ENCODE data around the gene CCP110. TPM values are rescaled to one million over a fixed set of nuclear protein-coding genes. Genes with fewer than 3 reads are reported as not detected.

The CCP110 gene
- 17.8 and 21.6 TPM in 2 replicates for total RNA-seq (2021)
- long read RNA-seq, full-length matches to known transcripts, result 7 of 103 reads
- long read RNA-seq, partial matches to known transcripts, result 84 of 103 reads
- long read RNA-seq, other reads (novel, unspliced or antisense), result 12 of 103 reads

DNA sequence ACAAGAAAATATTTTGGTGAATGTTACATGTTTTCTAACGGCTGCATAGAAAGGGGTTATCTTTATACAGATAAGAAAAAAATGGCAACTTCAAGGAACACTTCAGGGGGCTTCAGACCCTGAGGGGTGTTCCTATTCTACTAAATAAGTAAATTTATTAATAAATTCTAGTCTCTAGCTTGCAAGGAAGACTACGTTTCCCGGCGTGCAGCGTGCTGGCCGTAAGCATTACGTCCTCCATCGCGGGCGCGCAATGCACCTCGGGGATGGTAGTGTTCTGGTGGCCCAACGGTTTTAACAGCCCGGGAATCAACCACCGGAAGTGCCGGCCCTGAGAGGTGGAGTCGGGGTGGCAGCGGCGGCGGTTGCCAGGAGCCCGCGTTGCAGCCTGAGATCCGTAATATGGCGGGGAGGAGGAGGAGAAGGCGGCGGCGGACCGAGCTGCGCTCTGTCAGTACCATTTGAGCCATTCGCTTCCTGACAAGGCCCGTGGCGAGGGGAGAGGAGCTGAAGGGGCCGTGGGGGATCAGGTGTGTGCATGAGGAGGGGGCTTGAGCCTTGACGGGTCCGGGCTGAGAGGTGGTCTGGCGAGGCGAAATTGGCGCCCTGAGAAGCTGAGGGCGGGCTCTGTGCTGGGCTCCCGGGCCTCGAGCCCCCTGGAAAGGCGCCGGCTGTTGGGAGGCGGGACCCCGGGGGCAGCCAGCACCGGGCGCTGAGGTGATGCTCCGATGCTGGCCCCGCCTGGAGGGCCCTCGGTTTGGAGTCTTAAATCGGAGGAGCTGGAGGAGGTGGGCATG, at the start of gene CCP110:
Gene CCP110, plus strand, starts transcription at position 384 of the 797 bp plus-strand sequence. CDS start 3,940 bp downstream, outside the sequence.
- 0 out of 2 replicates have a peak, but pooled peaks cover 3% of the 10 kb centered on the region for H3K4me1 ChIP-seq (ENCODE audit: insufficient read depth, low read length)
- no CpG with 5 or more reads among the region's 51 CpGs for WGBS (ENCODE audit: extremely low coverage, insufficient read length, low lambda C conversion rate)
- peak within 1 kb of the TSS; percentile 100 for H3K4me2 ChIP-seq (ENCODE audit: insufficient read depth, insufficient read length, low read length)
- H3K27ac ChIP-seq (ENCODE audit: insufficient read length, low read depth, low read length), result no peak within 1 kb of the TSS
- H3K79me2 ChIP-seq (ENCODE audit: insufficient read depth, low read length), result peaks cover 7% of the 10 kb centered on the region; the same call in 1 of the 2 replicates
- H3K27me3 ChIP-seq (ENCODE audit: insufficient read depth, low read length), result no peaks in the 10 kb centered on the region
- peaks cover 18% of the 10 kb centered on the region for H3K23me2 ChIP-seq (ENCODE audit: insufficient read length, low read depth, low read length, poor library complexity, severe bottlenecking)
- H4K20me1 ChIP-seq (ENCODE audit: control insufficient read depth, insufficient read depth, insufficient read length), result no peaks in the 10 kb centered on the region
- no peaks in the 10 kb centered on the region for H3K27me3 Mint-ChIP-seq (ENCODE audit: low read depth)
- H4K5ac ChIP-seq (ENCODE audit: insufficient read length, low read depth, low read length), result no peak within 1 kb of the TSS
- H3K23ac ChIP-seq (ENCODE audit: insufficient read length, low read depth, low read length), result no peak within 1 kb of the TSS
- H2BK20ac ChIP-seq (ENCODE audit: low read depth, low read length, poor library complexity, severe bottlenecking), result no peak within 1 kb of the TSS
- H3K14ac ChIP-seq (ENCODE audit: insufficient read depth, low read length), result peak within 1 kb of the TSS; percentile 57; the same call in 1 of the 2 replicates
- TF ChIP-seq, protein P1, sequence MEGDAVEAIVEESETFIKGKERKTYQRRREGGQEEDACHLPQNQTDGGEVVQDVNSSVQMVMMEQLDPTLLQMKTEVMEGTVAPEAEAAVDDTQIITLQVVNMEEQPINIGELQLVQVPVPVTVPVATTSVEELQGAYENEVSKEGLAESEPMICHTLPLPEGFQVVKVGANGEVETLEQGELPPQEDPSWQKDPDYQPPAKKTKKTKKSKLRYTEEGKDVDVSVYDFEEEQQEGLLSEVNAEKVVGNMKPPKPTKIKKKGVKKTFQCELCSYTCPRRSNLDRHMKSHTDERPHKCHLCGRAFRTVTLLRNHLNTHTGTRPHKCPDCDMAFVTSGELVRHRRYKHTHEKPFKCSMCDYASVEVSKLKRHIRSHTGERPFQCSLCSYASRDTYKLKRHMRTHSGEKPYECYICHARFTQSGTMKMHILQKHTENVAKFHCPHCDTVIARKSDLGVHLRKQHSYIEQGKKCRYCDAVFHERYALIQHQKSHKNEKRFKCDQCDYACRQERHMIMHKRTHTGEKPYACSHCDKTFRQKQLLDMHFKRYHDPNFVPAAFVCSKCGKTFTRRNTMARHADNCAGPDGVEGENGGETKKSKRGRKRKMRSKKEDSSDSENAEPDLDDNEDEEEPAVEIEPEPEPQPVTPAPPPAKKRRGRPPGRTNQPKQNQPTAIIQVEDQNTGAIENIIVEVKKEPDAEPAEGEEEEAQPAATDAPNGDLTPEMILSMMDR (conservative IDR thresholded peaks at IDR 0.05), result no peak
- H3K9me3 Mint-ChIP-seq, result no peaks in the 10 kb centered on the region
- peak; percentile 96 for DNase-seq
- H2BK12ac ChIP-seq (ENCODE audit: insufficient read length, low read depth, low read length), result no peak within 1 kb of the TSS
- peak within 1 kb of the TSS; percentile 11 for H2AFZ ChIP-seq (ENCODE audit: low read length)
- H2AK5ac ChIP-seq (ENCODE audit: insufficient read length, low read length), result no peak within 1 kb of the TSS
- H3K9me3 ChIP-seq (ENCODE audit: control insufficient read depth, low read depth, low read length), result no peaks in the 10 kb centered on the region
- no peak within 1 kb of the TSS for H2BK5ac ChIP-seq (ENCODE audit: insufficient read length, low read length)
- no peak within 1 kb of the TSS for H4K8ac ChIP-seq (replicated peaks; ENCODE audit: insufficient read length, low read depth, low read length)
- peak within 1 kb of the TSS; percentile 91 to 96 for H3K4me3 Mint-ChIP-seq
- H3K18ac ChIP-seq (ENCODE audit: insufficient read length, low read depth, low read length), result peak within 1 kb of the TSS; percentile 69
- no peak within 1 kb of the TSS for H3K4ac ChIP-seq (ENCODE audit: low read depth, low read length)
- no peak within 1 kb of the TSS for H3K56ac ChIP-seq (ENCODE audit: insufficient read length, low read depth, low read length)
- peaks cover 42 to 46% of the 10 kb centered on the region in 2 experiments for H3K4me1 Mint-ChIP-seq
- no peak within 1 kb of the TSS for H4K91ac ChIP-seq (ENCODE audit: insufficient read length, low read depth, low read length)
- H3K79me1 ChIP-seq (ENCODE audit: insufficient read depth, low read depth, low read length, poor library complexity, severe bottlenecking), result no peaks in the 10 kb centered on the region
- H3K27ac Mint-ChIP-seq, result peak within 1 kb of the TSS; percentile 88 to 94 (median 91)
- no peak within 1 kb of the TSS for H3T11ph ChIP-seq (ENCODE audit: low read length)
- no peak within 1 kb of the TSS for H2BK120ac ChIP-seq (ENCODE audit: low read depth, low read length, poor library complexity, severe bottlenecking)
- H3K9ac ChIP-seq (ENCODE audit: extremely low read depth, insufficient read length, low read length), result peak within 1 kb of the TSS; percentile 75
- H2BK15ac ChIP-seq (ENCODE audit: low read depth, low read length), result no peak within 1 kb of the TSS
- peaks cover 1 to 14% (median 6%) of the 10 kb centered on the region in 3 experiments; a peak in 6 of 7 replicates for H3K36me3 Mint-ChIP-seq (ENCODE audit: insufficient read depth in 1 of 3, low read depth in 3 of 3)

Measured in H9 (cell line).